Activated CD8-positive, alpha-beta T cell treated with anti-CD3 and anti-CD28 coated beads for 36 hours (primary cell): Measurements from ENCODE around the gene TRAPPC2L. TPM values are rescaled to one million over a fixed set of nuclear protein-coding genes. Genes with fewer than 3 reads are reported as not detected.

Experiments used
- ATAC-seq: fragments of 200-7000 bp; cut with Tn5 transposase; one replicate; pipeline ENCODE4 v1.10.0; 2021; ENCODE audit warnings: mild to moderate bottlenecking, moderate library complexity
- CTCF ChIA-PET: fragments of 350-600 bp; sonication (Branson Sonifier 250); formaldehyde crosslinking; loops from one replicate; lab custom pipeline; 2021; ENCODE audit warnings: antibody characterized with exemption; lab: Charles Lee
- POLR2A ChIA-PET: fragments of 350-600 bp; sonication (Branson Sonifier 250); formaldehyde crosslinking; loops from one replicate; lab custom pipeline; 2021; ENCODE audit warnings: antibody characterized with exemption; lab: Charles Lee
- DNase-seq: peaks from one replicate; pipeline ENCODE4 v3.0.0-alpha.2; 2020
- H3K27ac Mint-ChIP-seq: one replicate; pipeline ENCODE4 v1.8.0; 2021; ENCODE audit warnings: mild to moderate bottlenecking, mixed read lengths
- H3K27me3 Mint-ChIP-seq: one replicate; pipeline ENCODE4 v1.8.0; 2021; ENCODE audit warnings: mixed read lengths
- H3K36me3 Mint-ChIP-seq: one replicate; pipeline ENCODE4 v1.8.0; 2021; ENCODE audit warnings: low read depth, mixed read lengths
- H3K4me1 Mint-ChIP-seq: one replicate; pipeline ENCODE4 v1.8.0; 2021; ENCODE audit warnings: low read depth, mixed read lengths
- H3K4me3 Mint-ChIP-seq: one replicate; pipeline ENCODE4 v1.8.0; 2021; ENCODE audit warnings: mild to moderate bottlenecking, moderate library complexity, mixed read lengths
- H3K9me3 Mint-ChIP-seq: one replicate; pipeline ENCODE4 v1.8.0; 2021; ENCODE audit warnings: mixed read lengths
- intact Hi-C: fragments of 100-400 bp; cut with micrococcal nuclease; formaldehyde crosslinking; loops from one replicate; pipeline ENCODE4 v1.10.0; 2022
- total RNA-seq, 2 experiments: library from RNA; stranded (reverse); gene quantifications; one replicate each; pipeline ENCODE4 v1.2.3, GENCODE V29; 2021
- TF ChIP-seq, protein P1 (sequence below): fragments of 200-600 bp; IDR thresholded peaks from one replicate; pipeline ENCODE4 v1.8.0; 2022; ENCODE audit warnings: antibody characterized with exemption, mild to moderate bottlenecking

TRAPPC2L gene
- total RNA-seq, 2 experiments from 2014 or later: 56.4 to 61.9 TPM

DNA sequence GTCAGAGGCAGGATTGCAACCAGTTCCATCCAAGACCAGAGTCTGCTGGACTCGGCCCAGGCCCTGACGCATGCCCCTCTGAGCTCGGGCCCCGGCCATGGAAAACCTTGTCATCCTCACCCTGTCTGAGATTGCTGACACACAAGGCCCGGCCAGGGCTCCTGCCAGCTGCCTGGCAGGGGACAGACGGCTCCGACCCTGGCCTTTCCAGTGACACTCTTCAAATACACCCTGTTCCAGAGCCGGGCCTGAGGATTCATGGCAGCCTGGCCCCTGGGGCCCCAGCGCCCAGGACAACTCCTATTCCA lies 12.7 kb downstream of the TRAPPC2L start:
- TF ChIP-seq, protein P1, sequence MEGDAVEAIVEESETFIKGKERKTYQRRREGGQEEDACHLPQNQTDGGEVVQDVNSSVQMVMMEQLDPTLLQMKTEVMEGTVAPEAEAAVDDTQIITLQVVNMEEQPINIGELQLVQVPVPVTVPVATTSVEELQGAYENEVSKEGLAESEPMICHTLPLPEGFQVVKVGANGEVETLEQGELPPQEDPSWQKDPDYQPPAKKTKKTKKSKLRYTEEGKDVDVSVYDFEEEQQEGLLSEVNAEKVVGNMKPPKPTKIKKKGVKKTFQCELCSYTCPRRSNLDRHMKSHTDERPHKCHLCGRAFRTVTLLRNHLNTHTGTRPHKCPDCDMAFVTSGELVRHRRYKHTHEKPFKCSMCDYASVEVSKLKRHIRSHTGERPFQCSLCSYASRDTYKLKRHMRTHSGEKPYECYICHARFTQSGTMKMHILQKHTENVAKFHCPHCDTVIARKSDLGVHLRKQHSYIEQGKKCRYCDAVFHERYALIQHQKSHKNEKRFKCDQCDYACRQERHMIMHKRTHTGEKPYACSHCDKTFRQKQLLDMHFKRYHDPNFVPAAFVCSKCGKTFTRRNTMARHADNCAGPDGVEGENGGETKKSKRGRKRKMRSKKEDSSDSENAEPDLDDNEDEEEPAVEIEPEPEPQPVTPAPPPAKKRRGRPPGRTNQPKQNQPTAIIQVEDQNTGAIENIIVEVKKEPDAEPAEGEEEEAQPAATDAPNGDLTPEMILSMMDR: no peak
- H3K27ac Mint-ChIP-seq: no peak overlapping the region
- no peak overlapping the region for H3K4me3 Mint-ChIP-seq
- intact Hi-C loops: no loop called here
- no peaks in the 10 kb centered on the region for H3K36me3 Mint-ChIP-seq
- POLR2A ChIA-PET: no interaction called here
- CTCF ChIA-PET: no interaction called here
- ATAC-seq (no peak), DNase-seq (no peak)
- no peaks in the 10 kb centered on the region for H3K9me3 Mint-ChIP-seq
- H3K4me1 Mint-ChIP-seq: peaks cover 4% of the 10 kb centered on the region
- H3K27me3 Mint-ChIP-seq: peaks cover 10% of the 10 kb centered on the region

DNA sequence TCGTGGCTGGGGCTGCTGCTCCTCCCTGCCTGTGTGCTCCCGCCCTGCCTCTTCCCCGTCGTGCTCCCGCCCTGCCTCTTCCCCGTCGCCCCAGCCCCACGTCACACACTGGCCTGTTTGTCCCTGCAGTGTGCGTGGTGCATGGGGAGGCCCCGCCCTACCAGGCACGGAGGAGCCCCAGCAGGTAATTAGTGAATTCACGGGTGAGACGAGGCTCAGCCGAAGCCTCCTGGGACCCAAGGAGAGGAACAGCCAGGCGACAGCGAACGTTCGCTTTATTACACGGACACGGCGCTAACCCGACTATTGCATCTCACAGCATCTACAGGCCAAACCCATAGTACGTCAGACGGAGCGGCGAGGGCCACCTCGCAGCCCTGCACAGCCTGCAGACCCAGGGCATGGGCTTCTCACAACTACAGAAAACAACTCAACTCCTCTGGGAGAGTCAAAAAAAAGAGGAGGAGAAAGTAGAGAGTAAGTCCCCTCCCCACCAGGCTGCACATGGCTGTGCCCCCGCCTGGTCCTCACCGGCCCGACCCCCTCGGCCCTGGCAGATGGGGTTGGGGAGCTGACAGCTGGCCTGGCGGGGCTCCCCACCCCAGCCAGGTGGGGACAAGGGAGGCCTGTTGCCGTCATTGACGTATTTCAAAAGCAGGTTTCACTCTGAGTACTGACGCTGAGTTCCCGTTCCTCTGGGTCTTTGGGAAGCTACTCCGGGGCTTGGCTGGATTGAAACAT lies 13.9 kb downstream of the TRAPPC2L start:
- Mint-ChIP-seq H3K9me3 (no peaks in the 10 kb centered on the region), H3K36me3 (no peaks in the 10 kb centered on the region), H3K27me3 (peaks cover 10% of the 10 kb centered on the region), H3K27ac (no peak overlapping the region), H3K4me3 (no peak overlapping the region), H3K4me1 (peaks cover 4% of the 10 kb centered on the region)
- ChIA-PET CTCF (no interaction called here), POLR2A (no interaction called here)
- DNase-seq (no peak), ATAC-seq (peak; percentile 49)
- intact Hi-C loops: no loop called here
- TF ChIP-seq, protein P1: no peak

DNA sequence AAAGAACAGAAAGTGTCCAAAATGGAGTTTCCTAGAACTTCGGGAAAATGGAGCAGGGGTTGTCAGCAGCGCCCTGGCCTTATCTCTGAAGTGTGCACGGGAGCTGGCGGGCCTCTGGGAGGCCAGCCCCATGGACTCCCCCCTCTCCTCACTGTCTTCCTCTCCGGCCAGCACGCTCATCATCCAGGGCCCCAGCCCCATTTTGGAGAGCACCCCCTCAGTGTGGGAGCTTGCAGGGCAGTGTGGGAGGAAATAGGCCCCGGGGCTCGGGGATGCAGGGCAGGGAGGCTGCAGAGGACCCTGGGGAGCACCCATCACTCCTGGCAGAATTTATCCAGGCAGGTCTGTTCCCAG lies 14.4 kb downstream of the TRAPPC2L start:
- H3K27me3 Mint-ChIP-seq: peaks cover 10% of the 10 kb centered on the region
- no peaks in the 10 kb centered on the region for H3K36me3 Mint-ChIP-seq
- TF ChIP-seq, protein P1: no peak
- H3K4me1 Mint-ChIP-seq: peaks cover 4% of the 10 kb centered on the region
- H3K27ac Mint-ChIP-seq: no peak overlapping the region
- H3K9me3 Mint-ChIP-seq: no peaks in the 10 kb centered on the region
- POLR2A ChIA-PET: no interaction called here
- CTCF ChIA-PET: no interaction called here
- DNase-seq (no peak), ATAC-seq (no peak)
- H3K4me3 Mint-ChIP-seq: no peak overlapping the region
- intact Hi-C loops: no loop called here

DNA sequence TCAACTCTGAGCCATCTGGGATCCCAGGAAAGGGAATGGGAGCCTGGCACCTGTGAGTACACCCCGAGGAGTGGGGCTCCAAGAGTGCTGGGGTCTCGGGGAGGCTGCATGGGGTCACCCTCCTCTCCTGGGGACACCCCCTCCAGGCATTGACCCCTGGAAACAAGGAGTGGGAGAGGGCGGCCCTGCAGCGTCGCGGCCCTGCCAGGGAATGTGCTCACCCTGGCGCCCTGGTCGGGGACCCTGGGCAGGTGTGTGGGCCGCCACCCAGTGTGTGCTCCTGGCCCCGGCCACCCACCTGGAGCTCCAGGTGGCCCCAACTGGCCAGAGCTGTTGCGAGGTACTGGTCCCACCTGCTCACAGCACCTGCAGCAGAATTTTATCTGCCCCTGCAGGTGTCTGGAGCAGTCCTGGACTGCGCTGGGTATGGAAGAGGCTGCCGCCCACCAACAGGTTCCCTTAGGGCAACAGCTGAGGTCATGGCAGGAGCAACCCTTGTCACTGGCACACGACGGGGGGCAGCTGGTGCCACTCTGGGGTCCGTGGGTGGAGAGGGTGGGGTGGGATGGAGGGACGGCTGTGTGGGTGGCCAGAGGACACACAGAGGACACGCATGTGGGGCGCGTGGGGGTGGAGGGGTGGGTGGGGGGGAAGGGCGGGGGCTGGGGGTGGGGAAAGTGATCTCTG lies 14.9 kb downstream of the TRAPPC2L start:
- CTCF ChIA-PET: no interaction called here
- TF ChIP-seq, protein P1: no peak
- Mint-ChIP-seq H3K4me1 (peaks cover 4% of the 10 kb centered on the region), H3K9me3 (no peaks in the 10 kb centered on the region), H3K4me3 (no peak overlapping the region), H3K27me3 (peaks cover 10% of the 10 kb centered on the region), H3K27ac (no peak overlapping the region), H3K36me3 (no peaks in the 10 kb centered on the region)
- POLR2A ChIA-PET: no interaction called here
- intact Hi-C loops: no loop called here
- DNase-seq (no peak), ATAC-seq (no peak)

DNA sequence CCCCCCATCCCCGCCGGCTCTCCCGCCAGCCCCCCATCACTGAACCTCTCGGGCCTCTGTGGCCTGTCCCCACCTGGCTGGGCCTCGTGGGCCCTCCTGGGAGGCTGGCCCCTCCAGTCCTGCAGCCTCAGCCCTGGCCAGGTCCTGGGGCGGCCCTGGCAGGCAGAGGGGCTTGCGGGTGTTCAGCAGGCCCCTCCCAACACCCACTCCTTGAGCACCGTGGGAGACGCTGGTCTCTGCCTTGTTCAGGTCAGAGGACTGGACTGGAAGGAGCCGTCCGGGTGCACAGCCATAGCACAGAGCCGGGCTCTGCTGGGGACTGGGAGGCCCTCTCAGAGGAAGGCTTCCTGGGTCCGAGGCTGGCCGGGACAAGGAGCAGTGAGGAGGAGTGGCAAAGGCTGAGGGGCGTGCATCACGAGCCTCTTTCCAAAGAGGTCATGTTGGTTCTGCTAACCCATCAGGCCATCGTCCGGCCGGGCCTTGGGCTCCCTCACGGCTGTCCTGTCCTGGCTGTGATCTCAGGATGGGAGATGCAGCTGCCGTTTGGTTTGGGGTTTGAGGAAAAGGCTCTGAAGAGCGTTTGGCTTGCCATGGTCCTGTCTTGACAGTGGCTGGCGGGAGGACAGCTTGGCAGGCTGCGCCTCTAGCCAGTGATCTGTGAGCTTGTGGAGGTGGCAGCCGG lies 15.9 kb downstream of the TRAPPC2L start:
- CTCF ChIA-PET: no interaction called here
- Mint-ChIP-seq H3K36me3 (no peaks in the 10 kb centered on the region), H3K27me3 (peaks cover 10% of the 10 kb centered on the region), H3K4me1 (peaks cover 4% of the 10 kb centered on the region), H3K27ac (no peak overlapping the region), H3K4me3 (no peak overlapping the region), H3K9me3 (no peaks in the 10 kb centered on the region)
- TF ChIP-seq, protein P1: no peak
- DNase-seq (no peak), ATAC-seq (no peak)
- POLR2A ChIA-PET: no interaction called here
- intact Hi-C loops: no loop called here
